D341Med (cell line): ENCODE measurements around the gene CABLES1.
A peak's percentile ranks its signal among the peaks of the same experiment; 100 is the strongest.

Experiments
- DNase-seq: peaks from one replicate; pipeline ENCODE4 v3.0.0; 2012; ENCODE audit warnings: low spot score

Gene CABLES1

DNA sequence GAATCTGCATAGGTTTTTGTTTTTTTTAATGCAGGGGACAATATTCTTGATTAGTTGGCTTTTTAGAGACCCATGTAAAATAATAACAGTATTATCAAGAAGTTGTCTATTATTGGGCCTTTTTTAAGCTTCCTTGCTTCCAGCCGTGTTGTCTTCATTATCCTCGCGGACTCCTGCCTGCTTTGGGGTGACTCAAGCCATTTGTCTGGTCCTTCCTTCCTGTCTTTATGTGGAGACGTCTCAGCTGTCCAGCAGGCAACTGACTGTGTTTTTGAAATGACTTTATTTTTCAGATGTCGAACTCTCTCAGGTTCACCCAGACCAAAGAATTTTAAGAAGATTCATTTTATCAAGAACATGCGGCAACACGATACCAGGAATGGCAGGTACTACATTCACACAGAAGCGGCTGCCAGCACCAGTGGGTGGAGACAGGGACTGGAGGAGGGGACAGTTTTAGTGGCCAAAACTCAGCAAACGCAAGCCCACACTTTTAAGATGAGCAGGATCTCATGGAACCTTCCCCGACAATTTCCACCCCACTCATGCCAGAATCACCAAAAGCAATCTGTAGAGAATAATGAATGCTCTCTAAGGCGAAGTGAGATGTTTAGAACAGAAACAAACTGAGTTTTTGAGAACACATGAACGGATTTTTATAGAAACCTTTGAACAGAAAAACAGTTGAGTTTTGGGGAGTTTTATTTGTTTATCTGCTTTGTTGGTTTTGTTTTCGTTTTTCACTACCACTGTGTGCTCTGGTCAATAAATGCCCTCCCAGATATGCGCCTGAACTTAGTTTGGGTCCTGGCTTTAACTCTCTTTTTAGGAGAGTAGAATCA is 59.1 kb downstream of the CABLES1 start:
- DNase-seq = no peak

DNA sequence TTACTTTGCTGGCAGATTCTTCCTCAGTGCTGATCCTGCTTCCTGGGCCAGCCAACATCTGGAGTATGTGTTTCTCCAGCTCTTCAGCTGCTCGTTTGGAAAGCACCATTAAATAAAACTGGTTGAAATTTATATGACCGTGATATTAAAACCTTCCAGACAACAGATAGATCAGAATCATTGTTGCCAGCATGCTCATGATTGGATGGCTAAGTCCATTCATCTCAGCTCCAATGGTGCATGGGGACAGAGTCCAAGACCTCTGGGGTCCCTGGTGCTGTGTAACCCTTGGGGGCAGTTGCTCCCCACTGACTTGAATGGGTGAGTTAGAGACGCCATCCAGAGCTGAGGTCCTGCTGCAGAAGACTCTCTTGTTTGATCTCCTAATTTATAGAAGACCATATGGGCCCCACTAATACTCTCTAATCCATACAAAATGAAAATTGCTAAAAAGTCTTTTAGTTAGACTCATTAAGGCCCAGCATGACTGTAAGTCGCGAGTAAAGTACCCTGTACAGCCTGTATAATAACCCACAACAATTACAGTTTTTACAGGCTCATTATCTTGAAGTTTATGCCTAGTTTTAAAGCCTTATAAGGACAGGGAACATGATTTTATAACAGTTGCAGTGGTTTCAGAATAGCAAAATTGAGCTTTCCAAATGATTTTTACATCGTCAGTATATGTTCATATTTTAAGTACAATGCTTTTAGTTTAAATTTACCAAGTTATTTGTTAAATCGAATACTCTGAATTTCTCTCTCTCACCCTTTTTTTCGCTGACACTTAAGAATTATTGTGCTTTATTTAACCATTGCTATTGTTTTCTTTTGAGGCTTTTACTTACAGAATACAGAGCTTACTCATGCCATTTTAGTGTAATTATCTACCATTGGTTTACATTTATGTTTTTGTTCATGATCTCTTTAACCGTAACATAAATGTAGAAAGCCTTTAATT is 60.0 kb downstream of the CABLES1 start:
- DNase-seq = peak; percentile 65

DNA sequence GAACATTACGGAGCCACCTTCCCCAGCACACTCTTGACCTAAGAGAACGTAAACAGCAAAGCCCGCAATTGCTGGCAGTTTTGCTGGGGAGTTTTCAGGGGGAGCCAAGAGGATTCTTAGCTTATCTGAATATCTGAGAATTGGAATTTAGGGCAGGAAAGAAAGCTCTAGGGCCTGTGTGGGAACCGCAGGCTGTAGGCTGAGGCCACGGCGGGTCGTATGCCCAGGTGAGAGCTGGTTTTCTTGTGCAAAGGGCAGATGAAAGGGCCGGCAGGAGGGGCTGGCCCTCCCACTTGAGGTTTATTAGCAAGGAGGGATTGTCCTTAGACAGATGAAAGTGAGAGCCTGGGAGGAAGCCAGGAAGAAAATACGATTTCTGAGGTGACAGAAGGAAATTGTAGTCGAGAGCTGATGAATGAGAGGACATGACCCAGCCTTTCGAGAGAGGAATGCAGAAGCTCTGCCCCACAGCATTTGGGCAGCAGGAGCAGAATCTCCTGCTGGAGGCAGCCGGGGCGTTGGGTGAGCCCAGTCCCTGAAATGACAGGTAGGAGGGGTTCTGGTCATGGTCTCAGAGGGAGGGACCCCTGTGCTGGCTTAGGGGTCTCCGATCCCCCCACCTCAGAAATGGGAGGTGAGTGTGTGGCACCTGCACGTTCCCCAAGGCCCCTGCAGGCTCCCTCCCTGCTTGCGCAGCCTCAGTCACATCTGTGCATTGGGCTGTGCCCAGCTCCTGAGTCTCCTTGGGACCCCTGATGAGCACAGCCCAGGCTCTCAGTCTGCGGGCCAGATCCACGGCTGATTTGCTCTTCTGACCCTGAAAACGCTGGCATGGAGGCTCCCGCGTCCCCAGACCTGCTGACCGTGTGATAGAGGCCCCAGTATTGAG is 61.1 kb downstream of the CABLES1 start:
- DNase-seq = peak; percentile 58

DNA sequence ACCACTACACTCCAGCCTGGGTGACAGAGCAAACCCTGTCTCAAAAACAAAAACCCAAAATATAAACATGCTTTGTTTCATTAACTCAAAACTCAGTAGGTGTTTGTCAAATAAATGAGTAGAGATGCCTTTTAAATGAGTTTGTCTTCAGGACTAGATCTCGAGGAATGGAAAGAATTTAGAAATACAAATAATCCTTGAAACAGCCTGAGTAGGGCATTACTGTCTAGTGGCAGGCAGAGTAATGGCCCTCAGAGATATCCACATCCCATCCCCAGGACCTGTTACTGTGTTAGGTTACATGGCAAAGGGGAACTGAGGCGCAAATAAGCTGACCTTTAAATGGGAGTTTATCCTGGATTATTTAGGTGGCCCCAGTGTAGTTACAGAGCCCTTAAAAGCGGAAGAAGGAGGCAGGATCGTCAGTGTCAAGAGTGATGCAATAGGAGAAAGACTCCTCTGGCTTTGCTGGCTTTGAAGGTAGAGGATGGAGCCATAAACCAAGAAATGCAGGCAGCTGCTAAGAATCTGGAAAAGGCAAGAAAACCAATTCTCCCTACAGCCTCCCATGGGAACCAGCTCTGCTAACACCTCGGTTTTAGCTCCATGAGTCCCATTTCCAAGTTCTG is 63.0 kb downstream of the CABLES1 start:
- no peak for DNase-seq

DNA sequence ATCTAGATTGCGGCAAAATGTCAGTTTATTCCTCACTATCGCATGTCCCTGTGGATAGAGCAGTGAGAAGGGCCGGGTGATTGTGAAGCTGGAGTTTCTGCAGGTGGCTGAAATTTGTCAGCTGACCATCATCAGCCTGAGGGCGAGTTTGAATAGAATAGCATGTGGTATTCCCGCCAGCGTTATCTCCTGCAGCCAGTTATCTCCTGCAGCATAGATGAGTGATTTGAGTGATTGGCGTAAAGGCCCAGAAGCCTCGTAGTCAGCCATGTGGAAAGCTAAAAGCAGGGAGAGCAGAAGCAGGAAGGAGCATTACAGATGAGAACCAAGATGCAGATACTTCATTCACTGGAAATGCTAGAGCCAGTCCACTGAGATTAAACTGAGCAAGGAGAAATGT is 65.5 kb downstream of the CABLES1 start:
- no peak for DNase-seq

DNA sequence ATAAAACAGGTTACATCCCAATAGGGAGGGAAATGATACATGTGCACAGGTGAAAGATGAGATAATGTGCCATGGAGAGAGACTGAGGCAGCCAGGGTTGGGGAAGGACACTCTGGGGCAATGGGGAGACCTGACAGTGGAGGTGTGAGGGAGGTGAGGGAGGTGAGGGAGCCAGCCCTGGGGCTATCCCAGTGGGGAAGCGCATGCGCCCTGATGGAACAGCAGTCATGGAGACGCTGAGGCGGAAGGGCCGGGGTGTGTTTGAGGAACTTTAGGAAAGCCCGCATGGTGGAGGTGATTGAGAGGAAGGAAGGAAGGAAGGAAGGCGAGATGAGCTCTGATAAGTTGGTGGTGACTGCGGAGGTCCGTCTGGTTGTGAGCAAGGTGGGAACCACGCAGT is 66.5 kb downstream of the CABLES1 start:
- DNase-seq = no peak

DNA sequence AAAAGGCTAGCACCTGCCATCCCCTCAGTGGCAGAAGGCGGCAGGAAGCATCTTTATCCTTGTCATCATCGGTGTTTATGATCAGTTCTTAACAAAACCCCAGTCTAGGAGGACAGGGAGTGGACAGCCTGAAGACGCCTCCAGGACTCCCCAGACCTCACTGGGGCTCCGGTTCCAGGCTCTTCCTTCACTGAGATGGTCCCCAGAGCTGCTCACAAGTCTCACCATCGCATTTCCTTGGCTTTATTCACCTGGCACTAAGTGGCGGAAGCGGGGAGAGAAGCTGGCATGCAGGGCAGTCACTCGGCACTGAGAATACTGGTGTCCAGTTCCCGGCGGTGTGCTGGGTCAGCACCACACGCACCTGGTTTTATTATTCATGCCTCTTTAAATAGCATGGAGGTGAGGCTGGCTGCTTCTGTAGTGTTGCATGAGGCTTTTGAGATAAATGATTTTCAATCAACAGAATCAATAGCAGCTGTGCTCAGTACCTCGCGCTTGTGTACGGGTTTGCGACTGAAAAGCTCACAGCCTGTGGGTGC is 68.7 kb downstream of the CABLES1 start:
- no peak for DNase-seq

DNA sequence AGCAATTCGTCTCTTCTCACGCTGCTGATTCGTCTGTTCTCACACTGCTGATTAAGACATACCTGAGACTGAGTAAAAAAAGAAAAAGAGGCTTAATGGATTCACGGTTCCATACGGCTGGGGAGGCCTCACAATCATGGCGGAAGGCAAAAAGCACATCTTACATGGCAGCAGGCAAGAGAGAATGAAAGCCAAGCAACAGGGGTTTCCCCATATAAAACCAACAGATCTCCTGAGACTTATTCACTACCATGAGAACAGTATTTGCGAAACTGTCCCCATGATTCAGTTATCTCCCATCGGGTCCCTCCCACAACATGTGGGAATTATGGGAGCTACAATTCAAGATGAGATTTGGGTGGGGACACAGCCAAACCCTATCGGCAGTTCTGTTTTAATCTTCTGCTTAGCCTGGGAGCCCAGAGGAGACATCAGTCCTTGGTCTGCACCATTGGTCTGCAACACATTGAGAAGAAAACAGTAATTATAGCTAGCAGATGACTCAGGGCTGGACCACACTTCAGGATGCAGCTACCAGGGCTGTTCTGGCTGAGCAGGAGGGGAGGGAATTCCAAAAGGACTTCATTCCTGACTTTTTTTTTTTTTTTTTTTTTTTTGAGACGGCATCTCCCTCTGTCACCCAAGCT is 69.4 kb downstream of the CABLES1 start:
- no peak for DNase-seq

DNA sequence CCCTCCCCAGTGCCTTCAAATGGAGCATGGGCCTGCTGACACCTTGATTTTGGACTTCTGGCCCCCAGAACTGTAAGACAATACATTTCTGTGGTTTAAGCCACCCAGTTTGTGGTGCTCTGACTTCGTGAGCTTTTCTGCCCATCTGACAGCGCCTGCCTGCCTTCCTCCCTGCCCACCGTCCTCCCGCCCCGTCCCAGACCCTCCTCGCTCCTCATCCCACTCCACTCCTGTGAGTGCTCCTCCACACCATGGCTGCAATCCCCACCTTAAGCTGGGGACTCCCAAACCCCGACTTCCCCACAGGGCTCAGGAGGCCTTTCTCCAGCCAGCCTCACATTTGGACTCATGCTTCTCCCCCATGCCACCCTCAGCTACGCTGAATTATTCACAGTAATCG is 70.7 kb downstream of the CABLES1 start:
- DNase-seq = no peak

DNA sequence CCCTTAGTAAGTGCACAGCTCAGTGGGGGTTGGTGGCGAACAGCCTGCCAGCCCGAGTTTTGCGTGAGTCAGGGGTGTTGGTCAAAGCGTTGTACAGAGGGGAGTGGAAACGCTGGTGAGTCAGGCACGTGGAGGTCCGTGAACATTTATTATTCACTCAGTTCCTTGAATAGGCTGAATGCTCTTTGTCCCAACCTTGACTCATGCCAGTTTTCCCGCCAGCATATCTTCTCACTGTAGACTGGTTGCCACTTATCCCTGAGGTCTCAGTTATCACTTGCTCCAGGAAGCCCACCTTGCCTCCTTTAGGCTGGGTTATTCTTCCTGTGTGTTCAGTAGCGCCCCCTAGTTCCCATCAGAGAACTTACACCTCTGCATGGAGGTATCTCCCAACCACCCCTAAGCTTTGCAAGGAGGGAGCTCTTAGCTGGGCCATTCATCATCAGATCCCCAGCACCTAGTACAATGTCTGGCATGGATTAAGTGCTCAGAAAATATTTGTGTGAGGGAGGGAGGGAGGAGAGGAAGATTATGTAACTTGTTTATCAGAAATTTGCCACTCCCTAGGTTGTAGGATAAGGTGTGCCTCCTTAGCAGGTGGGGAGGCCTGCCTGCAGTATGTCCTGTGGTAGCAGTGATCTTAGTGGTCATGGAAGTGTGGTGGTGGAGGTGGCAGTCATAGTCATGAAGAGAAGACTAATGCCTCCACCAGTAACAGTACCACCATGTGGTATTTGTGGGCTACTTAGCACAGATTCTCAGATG is 72.1 kb downstream of the CABLES1 start:
- no peak for DNase-seq

DNA sequence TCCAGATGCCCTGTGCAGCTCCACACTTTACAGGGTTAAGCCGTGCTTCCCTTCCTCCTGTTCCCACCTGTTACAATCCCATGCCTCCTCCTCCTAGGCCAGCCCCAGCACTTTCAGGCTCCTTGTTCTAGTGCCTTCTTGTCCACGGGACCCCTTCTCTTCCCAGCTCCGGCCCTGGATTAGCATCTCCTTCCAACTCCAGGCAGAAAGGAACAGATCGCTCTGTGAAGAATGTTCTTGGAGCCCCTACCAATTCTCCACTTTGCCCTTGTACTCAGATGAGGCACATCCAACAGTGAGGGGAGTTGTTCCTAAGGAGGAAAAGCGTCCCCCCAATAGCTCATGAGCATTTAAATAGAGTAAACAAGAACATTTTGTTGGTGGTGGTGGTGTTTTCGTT is 72.7 kb downstream of the CABLES1 start:
- no peak for DNase-seq

DNA sequence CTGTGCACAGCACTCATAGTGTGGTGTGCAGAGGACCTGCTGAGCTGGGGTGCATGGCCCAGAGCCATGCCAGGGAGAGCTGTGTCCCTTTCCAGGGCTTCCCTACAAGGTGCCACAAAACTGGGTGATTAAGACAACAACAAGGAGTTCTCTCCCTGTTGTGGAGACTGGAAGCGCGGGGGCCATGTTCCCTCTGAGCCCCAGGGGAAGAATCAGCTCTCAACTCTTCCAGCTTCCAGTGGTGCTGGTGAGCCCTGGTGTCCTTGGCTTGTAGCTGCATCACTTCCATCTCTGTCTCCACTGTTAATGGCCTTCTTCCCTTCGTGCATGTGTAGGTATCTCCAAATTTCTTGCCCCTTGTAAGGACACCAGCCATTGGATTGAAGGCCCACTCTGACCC is 73.3 kb downstream of the CABLES1 start:
- DNase-seq = no peak

DNA sequence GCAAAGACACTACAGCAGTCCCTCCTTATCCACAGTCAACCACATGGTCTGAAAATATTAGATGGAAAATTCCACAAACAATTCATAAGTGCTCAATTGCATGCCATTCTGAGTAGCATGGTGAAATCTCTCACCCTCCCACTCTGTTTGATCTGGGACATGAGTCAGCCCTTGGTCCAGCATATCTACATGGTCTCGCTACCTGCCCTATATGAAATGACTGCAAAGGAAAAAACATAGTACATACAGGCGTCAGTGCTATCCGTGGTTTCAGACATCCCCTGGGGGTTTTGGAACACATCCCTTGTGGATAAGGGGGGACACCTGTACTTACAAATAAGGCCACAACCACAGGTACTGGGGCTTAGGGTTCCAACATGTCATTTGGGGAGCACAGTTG is 73.7 kb downstream of the CABLES1 start:
- DNase-seq = no peak

DNA sequence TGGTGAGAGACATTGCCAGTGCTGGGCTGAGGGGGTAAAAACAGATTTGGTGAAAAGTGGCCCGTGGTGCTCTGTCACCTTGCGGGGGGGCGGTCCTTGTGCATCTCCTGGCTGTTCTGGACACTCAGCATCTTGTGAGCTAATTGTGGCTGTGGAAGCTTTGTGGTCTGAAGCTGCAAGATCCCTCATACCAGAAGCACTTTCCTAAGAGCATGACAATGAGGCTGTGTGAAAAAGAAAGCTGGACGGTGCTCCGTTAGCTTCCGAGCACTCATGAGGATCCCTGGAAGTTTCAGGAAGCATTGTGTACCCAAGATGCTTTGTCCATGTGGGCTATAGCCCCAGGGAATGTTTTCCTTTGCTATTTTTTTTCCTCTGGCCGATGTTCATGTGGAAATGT is 74.5 kb downstream of the CABLES1 start:
- no peak for DNase-seq

DNA sequence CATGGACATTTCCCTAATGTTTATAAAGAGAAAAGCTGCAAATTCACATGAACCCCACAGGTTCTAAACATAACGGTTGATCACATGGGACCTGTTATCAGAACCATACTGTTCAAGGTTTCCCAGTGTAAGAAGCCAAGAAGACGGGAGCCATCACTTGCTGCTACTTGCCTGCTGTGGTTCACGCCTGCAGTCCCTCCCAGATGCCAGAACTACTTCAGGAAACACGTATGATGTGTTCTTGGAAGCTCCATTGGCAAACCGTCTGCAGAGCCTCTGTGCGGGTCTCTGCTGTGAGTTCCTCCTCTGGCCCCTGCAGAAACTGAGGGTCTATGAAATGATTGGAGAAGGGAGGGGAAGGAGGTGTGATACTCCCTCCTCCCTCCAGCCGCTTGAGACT is 75.2 kb downstream of the CABLES1 start:
- no peak for DNase-seq

DNA sequence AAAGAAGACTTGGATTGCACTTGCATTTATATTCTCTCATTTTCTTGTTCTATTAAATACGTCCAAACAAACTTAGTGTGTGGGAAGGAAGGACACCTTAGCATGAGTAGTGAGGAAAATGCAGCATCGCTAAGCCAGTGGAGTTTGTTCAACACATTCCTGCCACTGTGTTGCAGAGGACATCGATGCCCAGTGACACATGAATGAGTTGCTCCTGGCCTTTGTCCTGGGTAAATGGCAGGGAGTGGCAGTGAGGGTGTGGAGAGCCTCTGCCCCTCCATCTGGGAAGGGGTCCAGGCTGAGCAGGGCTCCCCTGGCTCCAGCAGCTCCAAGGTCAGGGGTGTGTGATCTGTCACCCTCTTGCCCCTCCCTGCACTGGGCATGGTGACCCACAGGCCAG is 75.9 kb downstream of the CABLES1 start:
- DNase-seq = no peak

DNA sequence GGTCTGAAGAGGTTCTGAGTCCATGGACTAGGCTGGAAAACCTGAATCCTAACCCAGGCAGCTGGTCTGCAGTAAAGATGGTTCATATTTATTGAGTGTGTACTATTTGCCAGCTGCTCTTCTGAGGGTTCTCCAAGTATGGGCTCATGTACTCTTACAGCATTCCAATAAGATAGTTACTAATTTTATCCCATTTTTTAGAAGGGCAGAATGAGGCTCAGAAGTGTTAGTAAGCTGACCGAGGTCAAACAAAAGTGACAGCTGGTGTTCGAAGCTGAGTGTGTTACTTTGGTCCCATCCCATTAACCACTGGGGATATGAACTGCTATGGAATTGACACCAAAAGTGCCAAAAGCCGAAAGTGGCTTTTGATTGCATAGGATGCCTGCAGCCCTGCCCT is 76.9 kb downstream of the CABLES1 start:
- DNase-seq = no peak

DNA sequence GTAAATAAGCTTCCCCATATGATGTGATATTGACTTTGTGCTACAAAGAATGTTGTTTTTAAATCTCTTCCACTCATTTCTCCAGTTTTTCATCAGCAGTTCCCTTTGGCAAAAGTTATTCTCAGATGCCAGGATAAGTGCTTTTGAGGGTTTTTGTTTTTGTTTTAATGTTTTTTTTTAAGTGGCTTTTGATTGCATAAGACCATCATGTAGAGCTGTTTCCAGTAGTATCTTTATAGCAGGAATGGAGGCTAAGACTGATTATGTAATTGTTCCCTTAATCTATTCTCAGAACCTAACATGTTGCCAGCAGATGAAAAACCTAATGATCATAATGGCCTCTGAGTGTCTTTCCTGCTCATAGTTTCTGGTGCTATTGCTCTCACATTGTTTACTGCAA is 77.9 kb downstream of the CABLES1 start:
- DNase-seq = no peak

DNA sequence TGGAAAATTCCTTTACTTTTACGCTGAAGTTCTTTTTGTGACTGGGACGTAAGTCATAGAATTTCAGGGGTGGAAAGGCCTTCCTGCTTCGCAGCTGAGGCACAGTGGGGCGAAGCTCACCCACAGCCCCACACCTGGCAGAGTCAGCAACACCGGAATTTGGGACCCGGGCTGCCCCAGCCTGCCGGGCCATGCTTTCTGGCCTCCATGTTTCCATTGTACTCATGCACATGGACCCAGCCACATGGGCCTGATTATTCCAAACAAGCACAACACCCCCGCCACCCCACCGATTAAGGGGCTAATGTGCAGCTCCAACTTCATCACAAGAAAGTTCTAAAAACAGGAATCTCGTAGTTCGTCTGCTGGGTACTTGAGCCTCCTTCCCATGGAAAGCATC is 82.5 kb downstream of the CABLES1 start:
- DNase-seq = no peak

DNA sequence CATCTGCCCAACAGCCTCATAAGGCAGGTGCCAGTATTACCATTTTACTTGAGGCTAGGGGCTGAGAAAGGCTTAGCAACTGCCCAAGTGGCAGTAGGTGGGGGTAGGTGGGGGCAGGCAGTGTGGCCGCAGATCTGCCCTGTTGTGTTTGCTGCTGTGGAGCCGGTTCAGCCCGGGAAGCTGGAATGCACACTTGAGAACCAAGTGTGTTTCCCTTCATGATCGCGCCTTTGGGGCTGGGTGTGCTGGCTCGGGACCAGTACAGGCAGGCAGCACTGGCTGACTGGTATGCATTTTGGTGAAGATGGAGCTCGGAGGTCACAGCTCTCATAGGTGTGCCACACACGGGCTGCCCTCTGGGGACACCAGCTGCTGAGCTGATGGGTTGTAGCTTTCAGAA is 85.1 kb downstream of the CABLES1 start:
- DNase-seq = no peak
